OCI-LY3 (cell line): ENCODE results near the gene CMIP.

ENCODE experiments used
- CTCF ChIP-seq: fragments of 200-600, 300-600 bp; sonication (generic); IDR thresholded peaks from 2 replicates; pipeline ENCODE4 v1.5.1; 2014; ENCODE audit warnings: antibody characterized with exemption, low read length, low read depth
- EZH2phosphoT487 ChIP-seq: fragments of 200-600 bp; shearing (Covaris generic); IDR thresholded peaks from 2 replicates; pipeline ENCODE4 v1.6.1; 2018; ENCODE audit warnings: antibody characterized with exemption, mixed run types, low read depth

- no peak for TF ChIP-seq CTCF
- TF ChIP-seq EZH2phosphoT487 = no peak
These were observed 194.7 kb downstream of the CMIP start for GRCh38 chr16:81639348-81639747.
